Measurements from ENCODE around the gene MCRIP2.

GRCh38 chr16:630815-631405 lies 10.7 kb upstream of the MCRIP2 start, which contains the start of gene WFIKKN1:
- TF ChIP-seq SMC3 (IDR thresholded peaks at IDR 0.05) (no peak), GATA3 (IDR thresholded peaks at IDR 0.05; ENCODE audit: borderline replicate concordance) (no peak), CTCF (IDR thresholded peaks at IDR 0.05) (no peak), MAX (IDR thresholded peaks at IDR 0.05) (no peak), ESRRA (IDR thresholded peaks at IDR 0.05; ENCODE audit: borderline replicate concordance, low read length) (no peak), POLR2A (IDR thresholded peaks at IDR 0.05; ENCODE audit: low read length) (no peak)
